ENCODE data around the gene GPR31.

GRCh38 chr6:167125855-167126349 lies 31.9 kb downstream of the GPR31 start:
- TF ChIP-seq YY1 (IDR thresholded peaks at IDR 0.05; ENCODE audit: insufficient read depth, insufficient read length) (no peak), SUZ12 (IDR thresholded peaks at IDR 0.05; ENCODE audit: extremely low read depth, insufficient read depth, insufficient read length) (no peak)
